Activated CD4-positive, alpha-beta T cell treated with anti-CD3 and anti-CD28 coated beads, Interleukin-2, amount 50 U/mL, for 24 hours (primary cell): ENCODE measurements around the gene BEAN1.

ENCODE experiments used
- DNase-seq, 2 donors: peaks; one replicate each; pipeline ENCODE4 v3.0.0-alpha.2; 2020; ENCODE audit warnings: low read depth in 1 of 2, low spot score in 1 of 2

The BEAN1 gene

DNA sequence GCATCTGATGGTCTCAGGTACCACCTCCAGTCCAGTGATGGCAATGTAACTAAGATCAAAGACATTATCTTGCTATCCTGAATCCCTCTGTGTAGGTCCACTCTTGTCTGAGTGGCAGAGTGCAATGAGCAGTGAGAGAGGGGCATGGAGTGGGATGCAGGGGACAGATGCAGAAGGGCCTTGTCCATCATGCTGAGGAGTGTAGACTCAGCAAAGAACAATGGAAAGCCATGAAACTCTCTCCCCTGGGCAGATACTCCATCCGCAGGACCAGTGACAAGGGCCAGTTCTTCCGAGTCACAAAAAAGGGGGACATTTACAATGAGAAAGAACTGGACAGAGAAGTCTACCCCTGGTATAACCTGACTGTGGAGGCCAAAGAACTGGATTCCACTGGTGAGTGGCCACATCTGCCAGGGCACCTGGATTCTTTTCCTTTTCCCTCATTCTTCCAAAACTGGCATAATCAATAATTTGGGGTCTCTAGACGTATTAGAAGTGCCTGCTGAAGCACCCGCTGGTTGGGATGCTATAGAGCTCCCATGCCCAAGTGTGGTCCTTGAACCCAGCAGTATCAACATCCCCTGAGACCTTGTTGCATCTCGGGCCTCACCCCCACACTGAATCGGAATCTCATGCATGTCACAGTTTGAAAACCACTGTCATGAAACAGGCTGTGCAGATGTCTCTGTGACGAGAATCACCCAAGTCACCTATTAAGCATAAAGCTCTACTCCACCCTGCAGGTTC lies 31.1 kb upstream of the BEAN1 start:
- no peak for DNase-seq

DNA sequence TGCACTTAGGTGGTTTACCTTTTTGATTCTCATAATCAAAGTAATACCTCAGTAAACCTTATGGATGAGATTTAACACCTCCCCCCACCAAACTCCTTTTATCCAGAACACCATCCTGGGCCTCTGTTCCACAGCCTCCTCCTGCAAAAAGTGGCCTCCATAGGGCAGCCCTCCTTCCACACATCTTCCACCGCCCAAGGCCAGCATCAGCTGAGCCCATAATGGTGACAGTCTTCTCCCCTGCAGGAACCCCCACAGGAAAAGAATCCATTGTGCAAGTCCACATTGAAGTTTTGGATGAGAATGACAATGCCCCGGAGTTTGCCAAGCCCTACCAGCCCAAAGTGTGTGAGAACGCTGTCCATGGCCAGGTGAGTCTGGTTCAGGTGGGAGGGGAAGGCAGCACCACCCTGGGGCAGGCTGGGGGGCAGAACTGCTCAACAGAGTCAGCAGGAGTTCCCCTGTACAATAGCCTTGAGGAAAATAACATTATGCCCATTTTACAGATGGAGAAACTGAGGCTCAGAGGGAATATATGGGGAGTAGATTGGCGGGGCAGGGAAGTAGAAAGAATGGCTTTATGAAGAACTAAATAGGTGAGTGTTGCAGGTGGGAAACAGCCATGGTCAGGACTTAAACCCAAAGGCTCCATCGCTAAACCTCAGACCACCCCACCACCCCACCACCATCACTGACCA lies 29.2 kb upstream of the BEAN1 start:
- no peak for DNase-seq

DNA sequence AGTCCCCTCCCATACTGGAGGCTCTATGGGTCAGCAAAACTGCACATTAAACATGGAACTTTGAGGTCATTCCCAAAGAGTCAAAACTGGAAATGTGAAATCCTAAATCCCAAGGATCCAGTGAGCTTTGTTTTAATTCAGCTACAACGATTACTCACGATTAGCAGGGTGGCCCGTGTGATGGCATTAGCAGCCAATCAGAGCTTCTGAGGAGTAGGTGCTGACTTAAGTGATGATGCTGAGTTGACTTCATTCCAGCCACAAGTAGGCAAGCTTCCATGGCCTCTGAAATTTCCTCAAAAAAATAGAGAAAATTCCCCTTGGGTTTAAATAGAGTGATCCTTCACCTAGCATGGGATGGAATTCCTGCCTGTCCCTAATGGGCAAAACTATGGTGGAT lies 28.1 kb upstream of the BEAN1 start:
- no peak for DNase-seq

DNA sequence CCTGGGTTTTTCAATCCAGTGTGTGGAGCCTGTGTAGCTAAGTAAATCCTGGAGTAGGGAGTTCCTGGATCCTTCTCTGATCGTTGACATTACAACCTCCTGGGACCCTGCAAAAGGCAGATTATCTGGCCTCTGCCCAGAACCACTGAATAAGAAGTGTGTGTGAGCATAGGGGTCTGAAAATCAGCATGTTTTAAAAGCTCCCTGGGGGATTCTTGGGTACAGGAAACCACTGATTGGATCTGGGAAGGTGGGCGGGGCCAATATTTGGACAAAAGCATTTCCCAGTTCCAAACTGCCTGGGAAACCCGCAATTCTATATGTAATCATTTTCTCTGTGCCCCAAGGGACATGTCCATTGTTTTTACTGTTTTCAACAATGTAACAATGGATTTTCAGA lies 27.2 kb upstream of the BEAN1 start:
- DNase-seq = no peak

DNA sequence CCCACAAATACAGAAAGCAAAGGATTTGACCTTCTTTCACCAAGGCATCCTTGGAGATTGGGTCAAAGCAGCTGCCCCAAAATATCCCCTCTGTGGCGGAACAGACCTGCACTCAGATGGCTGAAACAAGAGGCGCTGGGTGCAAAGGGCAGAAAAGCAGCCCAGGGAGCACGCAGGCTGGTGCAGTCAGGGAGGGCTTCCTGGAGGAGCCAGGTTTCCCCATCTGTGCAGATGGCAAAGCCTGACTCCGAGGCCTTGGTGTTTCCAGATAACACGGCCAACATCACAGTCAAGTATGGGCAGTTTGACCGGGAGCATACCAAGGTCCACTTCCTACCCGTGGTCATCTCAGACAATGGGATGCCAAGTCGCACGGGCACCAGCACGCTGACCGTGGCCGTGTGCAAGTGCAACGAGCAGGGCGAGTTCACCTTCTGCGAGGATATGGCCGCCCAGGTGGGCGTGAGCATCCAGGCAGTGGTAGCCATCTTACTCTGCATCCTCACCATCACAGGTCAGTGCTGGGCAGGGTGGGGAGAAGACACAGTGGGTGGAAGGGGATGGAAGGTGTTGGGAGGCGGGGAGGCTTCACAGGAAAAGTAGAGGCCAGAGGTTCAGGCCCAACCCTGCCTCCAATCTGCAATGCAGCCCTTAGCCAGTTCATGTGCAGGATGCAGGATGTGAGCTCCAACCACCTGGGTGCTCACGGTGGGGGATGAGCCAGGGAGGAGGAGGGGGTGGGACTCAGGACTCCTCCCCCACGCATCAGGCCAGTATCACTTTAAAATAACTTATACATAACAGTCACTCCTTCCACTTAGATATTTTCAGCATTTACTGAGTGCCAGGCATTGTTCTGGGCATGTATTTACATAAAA lies 26.4 kb upstream of the BEAN1 start:
- DNase-seq = no peak

DNA sequence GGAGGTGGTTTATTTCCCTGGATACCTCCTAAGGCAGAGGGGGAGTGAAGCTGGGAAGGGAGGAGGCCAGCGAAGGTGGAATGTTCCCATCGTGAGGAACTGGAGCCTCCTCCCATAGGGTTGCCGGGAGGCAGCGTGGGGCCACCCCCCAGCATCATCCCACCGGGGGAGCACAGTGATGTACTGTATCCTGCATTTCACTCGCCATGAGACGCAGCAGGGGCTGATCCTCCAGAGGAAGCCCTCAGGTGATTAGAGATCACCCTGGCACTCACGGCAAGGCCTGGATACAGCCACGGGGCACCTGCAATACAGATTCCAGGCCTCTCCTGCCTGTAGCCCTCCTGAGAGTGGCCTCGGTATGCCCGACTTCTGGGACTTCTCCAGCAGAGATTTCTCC lies 25.5 kb upstream of the BEAN1 start:
- DNase-seq = no peak

DNA sequence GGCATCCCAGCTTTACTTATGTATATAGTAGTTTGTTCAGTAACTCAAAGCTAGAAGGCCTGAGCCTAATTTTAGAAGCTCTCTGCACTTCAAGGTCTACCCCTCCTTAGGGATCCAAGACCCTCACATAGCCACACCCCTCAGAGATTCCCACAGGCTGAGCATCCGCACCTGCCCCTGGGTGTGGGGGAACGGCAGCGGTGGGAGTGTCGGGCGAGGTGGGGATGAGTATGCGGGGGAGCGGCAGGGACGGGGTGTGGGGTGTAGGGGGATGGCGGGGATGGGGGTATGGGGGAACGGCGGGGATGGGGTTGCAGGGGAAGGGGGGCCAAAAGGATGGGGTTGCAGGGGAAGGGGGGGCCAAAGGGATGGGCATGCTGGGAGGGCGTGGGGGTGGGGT lies 24.9 kb upstream of the BEAN1 start:
- no peak for DNase-seq

DNA sequence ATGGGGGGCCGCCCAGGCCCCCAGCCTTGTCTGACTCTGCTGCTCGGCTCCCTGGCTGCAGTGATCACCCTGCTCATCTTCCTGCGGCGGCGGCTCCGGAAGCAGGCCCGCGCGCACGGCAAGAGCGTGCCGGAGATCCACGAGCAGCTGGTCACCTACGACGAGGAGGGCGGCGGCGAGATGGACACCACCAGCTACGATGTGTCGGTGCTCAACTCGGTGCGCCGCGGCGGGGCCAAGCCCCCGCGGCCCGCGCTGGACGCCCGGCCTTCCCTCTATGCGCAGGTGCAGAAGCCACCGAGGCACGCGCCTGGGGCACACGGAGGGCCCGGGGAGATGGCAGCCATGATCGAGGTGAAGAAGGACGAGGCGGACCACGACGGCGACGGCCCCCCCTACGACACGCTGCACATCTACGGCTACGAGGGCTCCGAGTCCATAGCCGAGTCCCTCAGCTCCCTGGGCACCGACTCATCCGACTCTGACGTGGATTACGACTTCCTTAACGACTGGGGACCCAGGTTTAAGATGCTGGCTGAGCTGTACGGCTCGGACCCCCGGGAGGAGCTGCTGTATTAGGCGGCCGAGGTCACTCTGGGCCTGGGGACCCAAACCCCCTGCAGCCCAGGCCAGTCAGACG lies 24.4 kb upstream of the BEAN1 start:
- DNase-seq = no peak

DNA sequence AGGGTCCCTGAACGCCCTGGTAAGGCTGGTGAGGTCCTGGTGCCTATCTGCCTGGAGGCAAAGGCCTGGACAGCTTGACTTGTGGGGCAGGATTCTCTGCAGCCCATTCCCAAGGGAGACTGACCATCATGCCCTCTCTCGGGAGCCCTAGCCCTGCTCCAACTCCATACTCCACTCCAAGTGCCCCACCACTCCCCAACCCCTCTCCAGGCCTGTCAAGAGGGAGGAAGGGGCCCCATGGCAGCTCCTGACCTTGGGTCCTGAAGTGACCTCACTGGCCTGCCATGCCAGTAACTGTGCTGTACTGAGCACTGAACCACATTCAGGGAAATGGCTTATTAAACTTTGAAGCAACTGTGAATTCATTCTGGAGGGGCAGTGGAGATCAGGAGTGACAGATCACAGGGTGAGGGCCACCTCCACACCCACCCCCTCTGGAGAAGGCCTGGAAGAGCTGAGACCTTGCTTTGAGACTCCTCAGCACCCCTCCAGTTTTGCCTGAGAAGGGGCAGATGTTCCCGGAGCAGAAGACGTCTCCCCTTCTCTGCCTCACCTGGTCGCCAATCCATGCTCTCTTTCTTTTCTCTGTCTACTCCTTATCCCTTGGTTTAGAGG lies 23.5 kb upstream of the BEAN1 start:
- no peak for DNase-seq

DNA sequence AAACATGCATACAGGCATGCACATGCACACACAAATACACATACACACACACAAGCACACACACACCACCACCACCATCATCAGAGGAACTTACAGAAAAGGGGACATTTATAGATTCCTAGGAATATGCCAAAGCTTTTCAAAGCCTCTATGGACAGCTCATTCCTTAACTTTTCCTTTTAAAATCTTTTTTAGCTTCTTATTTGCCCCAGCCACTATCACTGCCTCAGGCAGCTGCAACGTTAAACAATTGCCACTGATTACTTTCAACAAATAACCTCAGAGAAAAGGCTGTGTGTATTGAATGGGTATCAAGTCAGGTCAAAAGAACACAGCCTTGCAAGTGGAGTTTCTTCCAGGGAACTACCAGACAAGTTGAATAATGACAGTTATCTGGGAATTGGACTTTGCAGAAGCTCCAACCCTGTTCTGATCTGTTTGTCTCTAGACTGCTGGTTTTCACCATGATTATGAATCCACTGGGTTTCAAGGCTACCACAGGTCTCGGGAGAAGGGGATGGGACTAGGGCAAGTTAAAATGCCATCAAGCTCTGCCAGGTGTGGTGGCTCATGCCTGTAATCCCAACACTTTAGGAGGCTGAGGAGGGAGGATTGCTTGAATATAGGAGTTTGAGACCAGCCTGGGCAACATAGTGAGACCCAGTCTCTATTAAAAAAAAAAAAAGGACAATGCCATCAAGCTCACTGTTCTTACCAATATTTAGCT lies 21.9 kb upstream of the BEAN1 start:
- no peak for DNase-seq

DNA sequence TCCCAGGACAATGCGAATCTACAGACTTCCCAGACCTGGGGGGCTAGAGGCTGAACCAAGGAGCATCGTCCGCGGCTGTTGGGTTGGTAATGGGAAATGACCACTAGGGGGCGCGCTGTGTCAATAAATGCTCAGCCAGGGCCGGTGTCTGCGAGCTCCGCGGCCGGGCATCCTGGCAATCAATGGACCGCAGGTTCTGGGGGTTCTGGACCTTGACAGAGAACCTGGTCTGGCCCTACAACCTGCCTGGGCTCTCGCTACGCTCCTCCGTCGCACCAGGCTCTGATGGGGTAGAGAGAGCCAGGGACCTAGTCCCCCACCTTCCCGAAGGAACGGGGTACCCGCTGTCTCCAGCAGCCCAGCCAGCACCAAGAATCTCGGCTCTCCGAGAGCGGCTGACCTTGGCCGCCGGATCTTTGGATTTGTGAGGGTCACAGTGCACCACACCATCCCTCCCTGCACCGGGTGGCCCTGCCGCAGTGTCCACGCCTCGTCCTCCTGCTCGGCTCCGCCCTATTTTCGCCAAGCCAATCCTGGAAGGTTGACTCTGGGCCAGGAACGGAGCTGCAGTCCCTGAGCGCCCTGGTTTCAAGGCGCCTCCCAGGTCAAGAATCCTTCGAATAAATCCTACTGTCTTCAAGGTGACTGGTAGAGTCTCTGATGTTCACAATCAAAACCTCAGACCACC lies 20.4 kb upstream of the BEAN1 start:
- DNase-seq = peak; percentile 84 to 85

DNA sequence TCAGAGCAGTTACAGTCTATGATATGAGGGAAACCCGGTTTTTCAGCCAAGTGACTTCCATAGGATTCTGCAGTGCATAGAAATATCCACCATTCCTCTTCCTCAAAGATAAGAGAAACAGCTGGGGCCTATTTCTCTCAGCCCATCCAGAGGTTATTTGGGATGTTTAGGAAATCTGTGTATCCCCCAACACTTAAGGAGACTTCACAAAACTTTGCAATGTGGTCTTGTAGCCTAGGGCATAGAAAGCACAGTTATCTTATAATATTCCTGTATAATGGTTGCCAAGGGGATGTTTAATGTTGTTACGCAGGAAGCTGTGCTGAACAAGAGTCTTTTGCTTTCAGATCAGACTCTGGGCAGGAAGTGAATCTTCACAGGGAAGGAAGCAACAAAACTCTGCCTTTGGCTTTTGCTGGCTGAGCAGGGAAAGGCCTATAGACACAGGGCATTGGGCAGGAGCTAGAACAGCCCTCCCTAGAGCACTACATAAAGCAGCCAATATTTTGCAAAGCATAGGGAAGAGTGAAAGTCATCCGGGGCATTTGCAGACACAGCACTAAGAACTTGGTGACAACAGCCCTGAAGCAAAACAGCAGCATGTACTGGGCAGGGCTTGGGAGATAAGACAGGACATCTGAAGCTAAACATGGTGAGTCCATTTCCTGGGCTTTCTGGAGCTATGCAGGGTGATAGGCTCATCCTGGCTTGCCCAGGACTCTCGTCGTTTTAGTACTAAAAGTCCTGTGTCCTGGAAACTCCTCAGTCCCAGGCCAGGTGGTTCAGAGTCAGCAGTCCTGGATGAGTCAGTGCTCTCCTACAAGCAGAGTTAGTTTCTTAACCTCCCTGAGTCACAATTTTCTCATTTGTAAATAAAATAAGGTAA lies 18.7 kb upstream of the BEAN1 start:
- peak in 1 of 2 donors; percentile 20 for DNase-seq

DNA sequence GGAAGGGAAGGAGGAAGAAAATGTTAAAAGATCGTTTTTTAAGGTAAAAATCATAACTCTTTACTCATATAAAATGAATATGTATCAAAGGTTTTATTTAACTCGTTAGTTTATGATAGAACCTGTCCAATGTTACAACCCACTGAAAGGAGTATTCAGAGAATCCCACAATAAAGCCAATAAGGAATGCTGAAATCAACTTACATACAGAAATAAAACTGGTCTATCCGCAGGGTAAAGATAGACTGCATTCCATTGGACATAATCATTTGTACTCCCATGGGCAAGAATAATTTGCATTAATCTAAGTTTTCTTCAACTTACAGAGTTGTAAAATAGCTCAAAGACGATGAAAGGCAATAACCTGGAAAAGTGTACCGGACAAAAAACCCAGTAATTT lies 17.9 kb upstream of the BEAN1 start:
- no peak for DNase-seq

DNA sequence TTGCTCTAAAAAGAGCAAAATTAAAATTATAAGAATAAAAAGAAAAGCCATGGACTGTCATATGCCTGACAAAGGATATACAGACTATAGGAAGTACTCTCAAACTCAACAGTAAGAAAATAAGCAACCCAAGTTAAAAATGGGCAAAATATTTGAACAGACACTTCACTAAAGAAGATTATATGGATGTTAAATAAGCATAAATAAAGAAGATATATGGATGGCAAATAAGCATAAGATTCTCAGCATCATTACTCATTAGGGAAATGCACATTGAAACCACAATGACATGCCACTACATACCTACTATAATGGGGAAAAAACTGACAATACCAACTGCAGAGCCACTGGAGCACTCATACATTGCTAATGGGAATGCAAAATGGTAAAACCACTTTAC lies 14.9 kb upstream of the BEAN1 start:
- no peak for DNase-seq

DNA sequence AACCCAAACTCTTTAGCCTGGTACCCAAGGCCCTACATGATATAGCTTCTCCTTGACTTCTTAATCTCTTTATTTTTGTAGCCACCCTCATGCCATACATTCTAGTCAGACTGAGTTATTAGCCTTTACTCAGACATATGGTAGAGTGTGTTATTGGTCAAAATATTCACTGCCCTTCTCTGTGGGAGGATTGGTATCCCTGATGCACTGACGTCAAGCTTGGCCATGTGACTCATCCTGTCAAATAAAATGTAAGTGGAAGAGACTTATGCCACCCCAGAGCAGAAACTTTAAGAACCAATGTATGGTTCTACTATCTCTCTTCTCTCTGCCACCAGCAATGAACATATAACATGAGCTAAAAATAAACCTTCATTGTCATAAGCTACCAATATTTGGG lies 12.2 kb upstream of the BEAN1 start:
- no peak for DNase-seq

DNA sequence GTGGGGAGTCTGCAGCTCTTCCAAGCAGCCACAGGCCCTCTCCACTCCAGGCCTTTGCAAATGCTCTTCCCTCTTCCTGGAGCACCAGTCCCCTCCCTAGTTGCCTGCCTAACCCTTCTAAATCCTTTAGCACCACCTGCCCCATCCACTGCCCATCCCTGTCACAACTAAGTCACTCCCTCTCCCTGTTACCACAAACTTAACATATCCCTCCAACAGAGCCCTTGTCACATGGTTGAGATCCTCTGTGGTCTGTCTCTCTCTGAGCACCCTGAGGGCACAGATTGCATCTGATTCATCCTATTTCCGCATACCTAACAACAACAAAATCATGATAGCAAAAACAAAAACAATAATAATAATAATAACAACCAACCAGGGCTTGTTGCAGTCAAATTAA lies 11.0 kb upstream of the BEAN1 start:
- DNase-seq = no peak

DNA sequence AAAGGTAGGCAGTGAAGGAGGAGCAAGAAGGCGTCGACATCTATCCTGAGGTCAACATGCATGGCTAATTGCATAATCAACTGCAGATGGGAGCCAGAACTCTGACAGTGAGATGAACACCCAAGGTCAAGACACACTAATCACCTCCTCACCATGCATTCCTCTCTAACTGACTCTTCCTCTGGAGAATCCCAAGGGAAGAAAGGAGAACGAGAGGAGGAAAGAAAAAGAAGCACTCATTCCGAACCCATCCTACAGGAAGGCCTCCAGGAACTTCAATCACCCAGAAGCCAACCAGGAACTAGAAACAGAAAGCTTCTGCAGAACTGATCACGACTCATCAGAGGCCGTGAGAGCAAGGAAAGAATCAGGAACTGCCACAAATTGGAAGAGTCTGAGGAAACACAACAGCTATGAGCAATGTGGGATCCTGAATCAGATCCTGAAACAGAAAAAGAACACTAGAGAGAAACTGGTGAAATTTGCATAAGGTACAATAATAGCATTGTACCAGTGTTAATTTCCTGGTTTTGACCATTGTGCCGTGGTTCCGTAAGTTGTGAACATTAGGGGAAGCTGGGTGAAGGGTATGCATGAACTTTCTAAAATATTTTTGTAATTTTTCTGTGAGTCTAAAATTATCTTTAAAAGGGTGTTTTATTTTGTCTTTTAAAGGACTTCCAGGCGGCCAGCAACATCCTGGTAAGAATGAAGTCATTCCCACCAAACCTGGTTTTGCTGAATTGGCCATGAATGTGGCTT lies 10.0 kb upstream of the BEAN1 start:
- DNase-seq = no peak
